GM23338 (cell line): ENCODE results near the gene HECTD2. TPM values are rescaled to one million over a fixed set of nuclear protein-coding genes. Genes with fewer than 3 reads are reported as not detected.

Experiments used
- ATAC-seq: fragments of 200-7000 bp; cut with Tn5 transposase; 3 replicates; pipeline ENCODE4 v1.9.1; 2020
- DNase-seq: peaks from one replicate; pipeline ENCODE4 v3.0.0-alpha.2; 2015; ENCODE audit warnings: low spot score
- H2AFZ ChIP-seq: fragments of 200-600 bp; sonication (generic); 2 replicates; pipeline ENCODE4 v1.8.0; 2016; ENCODE audit warnings: antibody characterized with exemption, mild to moderate bottlenecking, moderate library complexity
- H3F3A ChIP-seq: fragments of 200-600 bp; sonication (generic); replicated peaks from 2 replicates; pipeline ENCODE4 v1.8.0; 2017; ENCODE audit warnings: antibody characterized with exemption, mixed run types, low read depth
- H3K27ac ChIP-seq: fragments of 200-600 bp; sonication (generic); 2 replicates; pipeline ENCODE4 v1.6.1; 2016; ENCODE audit warnings: low read depth
- H3K27me3 ChIP-seq: fragments of 200-600 bp; sonication (generic); 2 replicates; pipeline ENCODE4 v1.8.0; 2016; ENCODE audit warnings: mild to moderate bottlenecking, mixed run types, moderate library complexity; ENCODE audit not compliant: insufficient read depth
- H3K36me3 ChIP-seq: fragments of 200-600 bp; sonication (generic); 2 replicates; pipeline ENCODE4 v1.8.0; 2016; ENCODE audit warnings: mild to moderate bottlenecking; ENCODE audit not compliant: insufficient read depth
- H3K4me1 ChIP-seq: fragments of 200-600 bp; sonication (generic); 2 replicates; pipeline ENCODE4 v1.8.0; 2016; ENCODE audit warnings: mild to moderate bottlenecking, moderate library complexity; ENCODE audit not compliant: insufficient read depth
- H3K4me2 ChIP-seq: fragments of 200-600 bp; sonication (generic); 2 replicates; pipeline ENCODE4 v1.7.1; 2017; ENCODE audit warnings: mixed run types
- H3K4me3 ChIP-seq: fragments of 200-600 bp; sonication (generic); 2 replicates; pipeline ENCODE4 v1.6.1; 2016; ENCODE audit warnings: mixed run types
- H3K79me2 ChIP-seq: fragments of 200-600 bp; sonication (generic); replicated peaks from 2 replicates; pipeline ENCODE4 v1.8.0; 2017; ENCODE audit warnings: mild to moderate bottlenecking; ENCODE audit not compliant: insufficient read depth
- H3K9me2 ChIP-seq: fragments of 200-600 bp; sonication (generic); 2 replicates; pipeline ENCODE4 v1.8.0; 2017; ENCODE audit not compliant: insufficient read depth
- H4K20me1 ChIP-seq: fragments of 200-600 bp; sonication (generic); replicated peaks from 2 replicates; pipeline ENCODE4 v1.8.0; 2017; ENCODE audit warnings: mild to moderate bottlenecking; ENCODE audit not compliant: insufficient read depth
- H3K27ac Mint-ChIP-seq: 2 replicates; pipeline ENCODE4 v1.8.0; 2020; ENCODE audit warnings: inconsistent platforms, mild to moderate bottlenecking, moderate library complexity, mixed read lengths
- H3K27me3 Mint-ChIP-seq: 3 replicates; pipeline ENCODE4 v1.8.0; 2022; ENCODE audit warnings: low read depth, mild to moderate bottlenecking, moderate library complexity, mixed read lengths, inconsistent platforms; ENCODE audit not compliant: insufficient read depth, poor library complexity
- H3K36me3 Mint-ChIP-seq: 3 replicates; pipeline ENCODE4 v1.8.0; 2021; ENCODE audit warnings: low read depth, mild to moderate bottlenecking, inconsistent platforms, moderate library complexity, mixed read lengths
- H3K4me1 Mint-ChIP-seq: 3 replicates; pipeline ENCODE4 v1.8.0; 2020; ENCODE audit warnings: mild to moderate bottlenecking, inconsistent platforms, mixed read lengths
- H3K4me3 Mint-ChIP-seq: 3 replicates; pipeline ENCODE4 v1.8.0; 2021; ENCODE audit warnings: moderate library complexity, mild to moderate bottlenecking, inconsistent platforms, mixed read lengths
- H3K9me3 Mint-ChIP-seq: 3 replicates; pipeline ENCODE4 v1.8.0; 2020; ENCODE audit warnings: moderate library complexity, mild to moderate bottlenecking, inconsistent platforms, mixed read lengths
- CREB1 ChIP-seq: fragments of 250-450 bp; sonication (Bioruptor Pico); IDR thresholded peaks from 2 replicates; pipeline ENCODE4 v1.5.0; 2020; ENCODE audit warnings: low read depth, mild to moderate bottlenecking, moderate library complexity
- EZH2phosphoT487 ChIP-seq: fragments of 200-600 bp; sonication (generic); IDR thresholded peaks from one replicate; pipeline ENCODE4 v1.8.1; 2018; ENCODE audit warnings: antibody characterized with exemption; ENCODE audit not compliant: unreplicated experiment
- JUNB ChIP-seq: IDR thresholded peaks from one replicate; pipeline ENCODE4 v1.6.1; 2016; ENCODE audit warnings: antibody characterized with exemption; ENCODE audit not compliant: unreplicated experiment
- NANOG ChIP-seq: IDR thresholded peaks from 2 replicates; pipeline ENCODE4 v1.6.1; 2016; ENCODE audit warnings: antibody characterized with exemption, borderline replicate concordance
- POLR2AphosphoS5 ChIP-seq: IDR thresholded peaks from 2 replicates; pipeline ENCODE4 v1.6.1; 2016; ENCODE audit warnings: antibody characterized with exemption, low read depth
- STAT1 ChIP-seq: IDR thresholded peaks from one replicate; pipeline ENCODE4 v1.6.1; 2016; ENCODE audit warnings: antibody characterized with exemption; ENCODE audit not compliant: unreplicated experiment
- ZNF114 ChIP-seq: fragments of 250-450 bp; sonication (Bioruptor Pico); IDR thresholded peaks from 2 replicates; pipeline ENCODE4 v1.5.0; 2020; ENCODE audit warnings: mild to moderate bottlenecking, moderate library complexity
- ZNF331 ChIP-seq: fragments of 250-450 bp; sonication (Bioruptor Pico); IDR thresholded peaks from 2 replicates; pipeline ENCODE4 v1.5.0; 2020; ENCODE audit warnings: low read depth, mild to moderate bottlenecking, moderate library complexity
- polyA plus RNA-seq: library from polyadenylated mRNA; unstranded; fragments of >200 nt; fragmentation: Nextera tagmentation; extraction: Ambion mirVana; gene quantifications from 2 replicates; pipeline ENCODE4 v1.2.1, GENCODE V29; 2016
- total RNA-seq: library from RNA; depleted of rRNA; stranded (reverse); fragments of >200 nt; shearing (Covaris generic); gene quantifications from 2 replicates; pipeline ENCODE4 v1.2.3, GENCODE V29; 2014
- TF ChIP-seq, protein P1 (sequence below): IDR thresholded peaks from one replicate; pipeline ENCODE4 v1.6.1; 2018; ENCODE audit warnings: antibody characterized with exemption; ENCODE audit not compliant: unreplicated experiment
- TF ChIP-seq, protein P2 (sequence below): IDR thresholded peaks from 2 replicates; pipeline ENCODE4 v1.6.1; 2016; ENCODE audit warnings: antibody characterized with exemption

HECTD2 gene
- total and polyA plus RNA-seq, 2 experiments from 2014 or later = 8.5 to 14.4 TPM

DNA sequence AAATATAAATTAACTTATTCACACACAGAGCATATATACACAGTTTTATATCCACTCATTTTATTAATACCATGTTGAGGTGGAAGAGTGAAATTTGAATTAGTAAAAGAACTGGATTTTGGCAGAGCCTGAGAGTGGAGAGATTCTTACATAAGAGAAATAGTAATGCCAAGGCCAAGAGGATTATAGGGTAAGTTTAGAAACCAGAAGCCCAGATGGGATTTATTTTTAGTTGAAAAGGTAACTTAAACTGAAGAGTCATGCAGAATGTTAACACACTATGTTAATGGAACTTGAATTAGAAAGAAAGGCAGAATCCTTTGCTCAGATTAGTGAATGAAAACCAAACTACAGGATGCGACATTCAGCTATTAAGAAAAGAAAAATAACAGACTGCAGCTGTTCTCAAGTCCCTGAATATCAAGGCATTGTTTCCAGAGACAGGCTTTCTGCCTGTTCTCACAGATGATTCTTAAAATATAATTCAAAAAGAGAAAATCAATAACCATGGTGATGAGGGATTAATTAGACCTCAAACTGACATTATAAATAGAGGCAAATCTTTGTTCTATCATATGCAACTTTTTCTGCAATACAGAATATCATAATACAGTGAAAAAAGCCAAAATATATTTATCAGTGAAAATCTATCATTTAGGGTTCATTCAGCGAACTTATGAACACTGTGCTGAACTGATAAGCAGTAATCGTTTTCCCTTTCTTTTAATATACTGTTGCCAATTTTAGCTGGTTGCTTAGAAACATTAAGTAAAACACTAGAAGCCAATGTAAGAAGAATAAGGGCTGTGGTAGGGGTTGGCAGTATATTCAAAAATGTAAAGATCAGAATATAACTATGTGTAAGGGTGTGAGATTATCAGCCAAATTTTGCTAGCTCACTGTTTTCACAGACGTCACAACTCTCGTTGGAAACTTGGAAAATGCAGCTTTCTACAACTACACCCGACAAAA lies 34.4 kb downstream of the HECTD2 start:
- H3K36me3 Mint-ChIP-seq = peaks cover 25% of the 10 kb centered on the region; the same call in 2 of the 3 replicates
- no peaks in the 10 kb centered on the region for H3F3A ChIP-seq
- H2AFZ ChIP-seq = no peak overlapping the region
- no peak overlapping the region for H3K27ac ChIP-seq
- TF ChIP-seq CREB1 (no peak), POLR2AphosphoS5 (no peak), JUNB (no peak), NANOG (no peak), ZNF331 (no peak), STAT1 (no peak), ZNF114 (CRISPR knock-in tag) (no peak)
- TF ChIP-seq, protein P1, sequence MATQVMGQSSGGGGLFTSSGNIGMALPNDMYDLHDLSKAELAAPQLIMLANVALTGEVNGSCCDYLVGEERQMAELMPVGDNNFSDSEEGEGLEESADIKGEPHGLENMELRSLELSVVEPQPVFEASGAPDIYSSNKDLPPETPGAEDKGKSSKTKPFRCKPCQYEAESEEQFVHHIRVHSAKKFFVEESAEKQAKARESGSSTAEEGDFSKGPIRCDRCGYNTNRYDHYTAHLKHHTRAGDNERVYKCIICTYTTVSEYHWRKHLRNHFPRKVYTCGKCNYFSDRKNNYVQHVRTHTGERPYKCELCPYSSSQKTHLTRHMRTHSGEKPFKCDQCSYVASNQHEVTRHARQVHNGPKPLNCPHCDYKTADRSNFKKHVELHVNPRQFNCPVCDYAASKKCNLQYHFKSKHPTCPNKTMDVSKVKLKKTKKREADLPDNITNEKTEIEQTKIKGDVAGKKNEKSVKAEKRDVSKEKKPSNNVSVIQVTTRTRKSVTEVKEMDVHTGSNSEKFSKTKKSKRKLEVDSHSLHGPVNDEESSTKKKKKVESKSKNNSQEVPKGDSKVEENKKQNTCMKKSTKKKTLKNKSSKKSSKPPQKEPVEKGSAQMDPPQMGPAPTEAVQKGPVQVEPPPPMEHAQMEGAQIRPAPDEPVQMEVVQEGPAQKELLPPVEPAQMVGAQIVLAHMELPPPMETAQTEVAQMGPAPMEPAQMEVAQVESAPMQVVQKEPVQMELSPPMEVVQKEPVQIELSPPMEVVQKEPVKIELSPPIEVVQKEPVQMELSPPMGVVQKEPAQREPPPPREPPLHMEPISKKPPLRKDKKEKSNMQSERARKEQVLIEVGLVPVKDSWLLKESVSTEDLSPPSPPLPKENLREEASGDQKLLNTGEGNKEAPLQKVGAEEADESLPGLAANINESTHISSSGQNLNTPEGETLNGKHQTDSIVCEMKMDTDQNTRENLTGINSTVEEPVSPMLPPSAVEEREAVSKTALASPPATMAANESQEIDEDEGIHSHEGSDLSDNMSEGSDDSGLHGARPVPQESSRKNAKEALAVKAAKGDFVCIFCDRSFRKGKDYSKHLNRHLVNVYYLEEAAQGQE = no peak
- H3K4me1 ChIP-seq = peaks cover 16% of the 10 kb centered on the region
- ATAC-seq (no peak), DNase-seq (no peak)
- H3K27ac Mint-ChIP-seq = no peak overlapping the region; the same call in 1 of the 2 replicates
- no peaks in the 10 kb centered on the region for H4K20me1 ChIP-seq
- H3K79me2 ChIP-seq = no peaks in the 10 kb centered on the region
- peaks cover 14% of the 10 kb centered on the region for H3K4me1 Mint-ChIP-seq
- no peaks in the 10 kb centered on the region for H3K36me3 ChIP-seq
- no peaks in the 10 kb centered on the region for H3K9me2 ChIP-seq
- peak overlapping the region; percentile 24 for H3K4me2 ChIP-seq
- peaks cover 4% of the 10 kb centered on the region for H3K27me3 Mint-ChIP-seq
- H3K4me3 ChIP-seq = no peak overlapping the region
- H3K4me3 Mint-ChIP-seq = no peak overlapping the region
- no peaks in the 10 kb centered on the region for H3K27me3 ChIP-seq
- peaks cover 7% of the 10 kb centered on the region; the same call in 2 of the 3 replicates for H3K9me3 Mint-ChIP-seq

DNA sequence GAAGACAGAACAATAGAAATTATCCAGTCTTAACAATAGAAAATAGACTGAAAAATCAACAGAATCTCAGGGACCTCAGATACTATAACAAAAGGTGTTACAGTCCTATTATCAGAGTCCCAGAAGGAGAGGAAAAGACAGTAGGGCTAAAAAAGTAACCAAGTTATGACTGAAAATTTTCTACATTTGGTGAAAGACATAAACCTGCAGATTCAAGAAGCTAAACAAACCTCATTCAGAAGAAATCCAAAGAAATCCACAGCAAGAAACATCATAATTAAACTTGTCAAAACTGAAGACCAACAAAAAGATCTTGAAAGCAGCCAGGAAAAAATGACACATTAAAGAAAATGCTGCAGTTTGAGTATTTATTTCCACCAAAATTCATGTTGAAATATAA lies 41.9 kb downstream of the HECTD2 start:
- H3K4me1 ChIP-seq = no peaks in the 10 kb centered on the region
- H3K36me3 ChIP-seq = no peaks in the 10 kb centered on the region
- no peaks in the 10 kb centered on the region for H3K9me2 ChIP-seq
- no peaks in the 10 kb centered on the region for H3K27me3 ChIP-seq
- no peaks in the 10 kb centered on the region for H3K27me3 Mint-ChIP-seq
- H3K27ac ChIP-seq = no peak overlapping the region
- H3K36me3 Mint-ChIP-seq = peaks cover 39% of the 10 kb centered on the region
- no peaks in the 10 kb centered on the region for H3K4me1 Mint-ChIP-seq
- no peak overlapping the region for H2AFZ ChIP-seq
- peaks cover 29% of the 10 kb centered on the region for H3K9me3 Mint-ChIP-seq
- H3K4me3 ChIP-seq = no peak overlapping the region
- no peak for ATAC-seq
- DNase-seq = no peak
- no peaks in the 10 kb centered on the region for H3F3A ChIP-seq
- no peaks in the 10 kb centered on the region for H3K79me2 ChIP-seq
- H3K27ac Mint-ChIP-seq = no peak overlapping the region
- H3K4me3 Mint-ChIP-seq = no peak overlapping the region
- H4K20me1 ChIP-seq = no peaks in the 10 kb centered on the region
- H3K4me2 ChIP-seq = no peak overlapping the region
- TF ChIP-seq STAT1 = no peak
- no peak for TF ChIP-seq ZNF114 (CRISPR knock-in tag)
- TF ChIP-seq EZH2phosphoT487 = no peak
- TF ChIP-seq, protein P2, sequence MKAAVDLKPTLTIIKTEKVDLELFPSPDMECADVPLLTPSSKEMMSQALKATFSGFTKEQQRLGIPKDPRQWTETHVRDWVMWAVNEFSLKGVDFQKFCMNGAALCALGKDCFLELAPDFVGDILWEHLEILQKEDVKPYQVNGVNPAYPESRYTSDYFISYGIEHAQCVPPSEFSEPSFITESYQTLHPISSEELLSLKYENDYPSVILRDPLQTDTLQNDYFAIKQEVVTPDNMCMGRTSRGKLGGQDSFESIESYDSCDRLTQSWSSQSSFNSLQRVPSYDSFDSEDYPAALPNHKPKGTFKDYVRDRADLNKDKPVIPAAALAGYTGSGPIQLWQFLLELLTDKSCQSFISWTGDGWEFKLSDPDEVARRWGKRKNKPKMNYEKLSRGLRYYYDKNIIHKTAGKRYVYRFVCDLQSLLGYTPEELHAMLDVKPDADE = no peak
- TF ChIP-seq POLR2AphosphoS5 = no peak
- TF ChIP-seq, protein P1 = no peak
